ENCODE results near the gene MSH2.
"Not testable (repeated sequence)": the region's sequence is repeated elsewhere in the genome, so short reads cannot be mapped to it uniquely, and the experiment has no call there.

Gene MSH2

GRCh38 chr2:47402805-47403608, at the start of gene MSH2:
Gene MSH2, plus strand, starts transcription at chr2:47403156. Its CDS starts 36 bp downstream, at chr2:47403192.
- DNase-seq = peak; percentile 91

GRCh38 chr2:47354013-47354847, 48.7 kb upstream of the MSH2 start:
- DNase-seq = no peak

- DNase-seq = no peak
Observed at GRCh38 chr2:47354848-47355204, 48.1 kb upstream of the MSH2 start.

- no peak for DNase-seq
Observed at GRCh38 chr2:47357483-47357882, 45.5 kb upstream of the MSH2 start.

GRCh38 chr2:47359375-47359868, 43.5 kb upstream of the MSH2 start:
- DNase-seq = no peak

- no peak for DNase-seq
Observed at GRCh38 chr2:47360283-47360682, 42.7 kb upstream of the MSH2 start.

- DNase-seq = no peak
Observed at GRCh38 chr2:47360927-47361326, 42.0 kb upstream of the MSH2 start.

GRCh38 chr2:47361505-47362229, 41.3 kb upstream of the MSH2 start:
- DNase-seq = not testable (repeated sequence)

- no peak for DNase-seq
Observed at GRCh38 chr2:47373747-47374146, 29.2 kb upstream of the MSH2 start.

GRCh38 chr2:47375307-47375706, 27.6 kb upstream of the MSH2 start:
- DNase-seq = no peak

- DNase-seq = no peak
Observed at GRCh38 chr2:47379384-47379783, 23.6 kb upstream of the MSH2 start.

- no peak for DNase-seq
Observed at GRCh38 chr2:47381408-47381807, 21.5 kb upstream of the MSH2 start.

GRCh38 chr2:47386551-47386950, 16.4 kb upstream of the MSH2 start:
- no peak for DNase-seq

- DNase-seq = no peak
Observed at GRCh38 chr2:47388888-47389287, 14.1 kb upstream of the MSH2 start.

GRCh38 chr2:47389692-47390091, 13.3 kb upstream of the MSH2 start:
- no peak for DNase-seq

GRCh38 chr2:47401789-47402554, 984 bp upstream of the MSH2 start:
- DNase-seq = no peak

- DNase-seq = no peak
Observed at GRCh38 chr2:47402555-47402804, 476 bp upstream of the MSH2 start.

GRCh38 chr2:47403609-47404193, 745 bp downstream of the MSH2 start:
- no peak for DNase-seq

GRCh38 chr2:47404356-47404755, 1.4 kb downstream of the MSH2 start:
- DNase-seq = no peak

- no peak for DNase-seq
Observed at GRCh38 chr2:47405757-47406156, 2.8 kb downstream of the MSH2 start.

GRCh38 chr2:47406649-47407330, 3.8 kb downstream of the MSH2 start:
- not testable (repeated sequence) for DNase-seq

GRCh38 chr2:47407976-47408375, 5.0 kb downstream of the MSH2 start:
- DNase-seq = not testable (repeated sequence)

All from NCI-H446 treated with DMSO at 0.1 percent for 48 hours (cell line).